SJCRH30 (cell line): Measurements from ENCODE around the gene HOXD12. TPM values are rescaled to one million over a fixed set of nuclear protein-coding genes. Genes with fewer than 3 reads are reported as not detected.
A peak's percentile ranks its signal among the peaks of the same experiment; 100 is the strongest.

Experiments
- DNase-seq, 2 experiments: peaks; one replicate each; pipeline ENCODE4 v3.0.0-alpha.2; 2015 to 2020
- H3K27ac ChIP-seq: fragments of 250-450 bp; sonication (Bioruptor Pico); 2 replicates; pipeline ENCODE4 v1.5.1; 2020; ENCODE audit warnings: mild to moderate bottlenecking, moderate library complexity
- H3K27me3 ChIP-seq: fragments of 250-450 bp; sonication (Bioruptor Pico); 2 replicates; pipeline ENCODE4 v1.5.1; 2020; ENCODE audit warnings: mild to moderate bottlenecking, moderate library complexity
- H3K36me3 ChIP-seq: fragments of 250-450 bp; sonication (Bioruptor Pico); 2 replicates; pipeline ENCODE4 v1.5.1; 2020; ENCODE audit warnings: mild to moderate bottlenecking, moderate library complexity
- H3K4me1 ChIP-seq: fragments of 250-450 bp; sonication (Bioruptor Pico); 2 replicates; pipeline ENCODE4 v1.5.1; 2020; ENCODE audit warnings: mild to moderate bottlenecking, moderate library complexity
- H3K4me3 ChIP-seq: fragments of 250-450 bp; sonication (Bioruptor Pico); 2 replicates; pipeline ENCODE4 v1.5.1; 2020; ENCODE audit warnings: mild to moderate bottlenecking, moderate library complexity
- H3K9me3 ChIP-seq: fragments of 250-450 bp; sonication (Bioruptor Pico); replicated peaks from 2 replicates; pipeline ENCODE4 v1.5.1; 2020; ENCODE audit warnings: mild to moderate bottlenecking, moderate library complexity
- total RNA-seq: library from RNA; depleted of rRNA; stranded (reverse); fragments of >200 nt; shearing (Covaris generic); gene quantifications from 2 replicates; pipeline ENCODE4 v1.2.3, GENCODE V29; 2014

HOXD12 gene
- total RNA-seq, 1 experiment from 2014 or later = 0.10 TPM

- no peak overlapping the region for H3K4me3 ChIP-seq
- no peak overlapping the region for H3K27ac ChIP-seq
- no peaks in the 10 kb centered on the region for H3K27me3 ChIP-seq
- no peaks in the 10 kb centered on the region for H3K4me1 ChIP-seq
- no peak for DNase-seq
- no peaks in the 10 kb centered on the region for H3K36me3 ChIP-seq
- no peaks in the 10 kb centered on the region for H3K9me3 ChIP-seq
These were observed 4.9 kb downstream of the HOXD12 start for GRCh38 chr2:176104316-176105077.

GRCh38 chr2:176105078-176105729, 5.6 kb downstream of the HOXD12 start:
- no peak for DNase-seq
- Histone ChIP-seq H3K4me3 (no peak overlapping the region), H3K9me3 (no peaks in the 10 kb centered on the region), H3K36me3 (no peaks in the 10 kb centered on the region), H3K27me3 (no peaks in the 10 kb centered on the region), H3K27ac (no peak overlapping the region), H3K4me1 (no peaks in the 10 kb centered on the region)

- Histone ChIP-seq H3K36me3 (no peaks in the 10 kb centered on the region), H3K27ac (no peak overlapping the region), H3K9me3 (no peaks in the 10 kb centered on the region), H3K4me1 (no peaks in the 10 kb centered on the region), H3K27me3 (no peaks in the 10 kb centered on the region), H3K4me3 (no peak overlapping the region; the same call in 1 of the 2 replicates)
- no peak for DNase-seq
These were observed 6.4 kb downstream of the HOXD12 start for GRCh38 chr2:176105730-176106580.

GRCh38 chr2:176106581-176107539, 7.3 kb downstream of the HOXD12 start, which contains the start of gene HOXD11:
TSS of gene HOXD11 (plus strand) at chr2:176107280. CDS start at chr2:176107356, 76 bp downstream.
- H3K36me3 ChIP-seq = no peaks in the 10 kb centered on the region
- DNase-seq = peak in 1 of 2 experiments; percentile 14
- no peaks in the 10 kb centered on the region for H3K9me3 ChIP-seq
- peak within 1 kb of the TSS; percentile 58 for H3K4me3 ChIP-seq
- no peaks in the 10 kb centered on the region for H3K27me3 ChIP-seq
- no peak within 1 kb of the TSS for H3K27ac ChIP-seq
- no peaks in the 10 kb centered on the region for H3K4me1 ChIP-seq

GRCh38 chr2:176107731-176108181, 8.2 kb downstream of the HOXD12 start:
- Histone ChIP-seq H3K27me3 (no peaks in the 10 kb centered on the region), H3K36me3 (no peaks in the 10 kb centered on the region), H3K4me1 (no peaks in the 10 kb centered on the region), H3K27ac (no peak overlapping the region), H3K4me3 (peak overlapping the region; percentile 58), H3K9me3 (no peaks in the 10 kb centered on the region)
- peak in 1 of 2 experiments; percentile 24 for DNase-seq

GRCh38 chr2:176109192-176109901, 9.8 kb downstream of the HOXD12 start:
- Histone ChIP-seq H3K9me3 (no peaks in the 10 kb centered on the region), H3K27ac (no peak overlapping the region), H3K4me3 (no peak overlapping the region), H3K27me3 (no peaks in the 10 kb centered on the region), H3K4me1 (no peaks in the 10 kb centered on the region), H3K36me3 (no peaks in the 10 kb centered on the region)
- no peak for DNase-seq

- H3K27ac ChIP-seq = no peak overlapping the region
- DNase-seq = no peak
- no peaks in the 10 kb centered on the region for H3K9me3 ChIP-seq
- no peaks in the 10 kb centered on the region for H3K27me3 ChIP-seq
- H3K4me3 ChIP-seq = no peak overlapping the region
- no peaks in the 10 kb centered on the region for H3K36me3 ChIP-seq
- H3K4me1 ChIP-seq = peaks cover 4% of the 10 kb centered on the region
These were observed 10.4 kb downstream of the HOXD12 start for GRCh38 chr2:176109946-176110345.

- Histone ChIP-seq H3K27me3 (no peaks in the 10 kb centered on the region), H3K36me3 (no peaks in the 10 kb centered on the region), H3K9me3 (no peaks in the 10 kb centered on the region), H3K4me3 (no peak overlapping the region), H3K27ac (no peak overlapping the region), H3K4me1 (peaks cover 8% of the 10 kb centered on the region)
- no peak for DNase-seq
These were observed 11.1 kb downstream of the HOXD12 start for GRCh38 chr2:176110415-176111308.

GRCh38 chr2:176111309-176111663, 11.7 kb downstream of the HOXD12 start:
- DNase-seq = no peak
- Histone ChIP-seq H3K27ac (no peak overlapping the region), H3K9me3 (no peaks in the 10 kb centered on the region), H3K4me3 (no peak overlapping the region), H3K36me3 (no peaks in the 10 kb centered on the region), H3K4me1 (peaks cover 8% of the 10 kb centered on the region), H3K27me3 (no peaks in the 10 kb centered on the region)

GRCh38 chr2:176111846-176112374, 12.3 kb downstream of the HOXD12 start:
- no peaks in the 10 kb centered on the region for H3K27me3 ChIP-seq

GRCh38 chr2:176112375-176113302, 13.0 kb downstream of the HOXD12 start:
- Histone ChIP-seq H3K27ac (no peak overlapping the region), H3K9me3 (no peaks in the 10 kb centered on the region), H3K36me3 (no peaks in the 10 kb centered on the region), H3K4me3 (no peak overlapping the region), H3K27me3 (no peaks in the 10 kb centered on the region), H3K4me1 (peaks cover 8% of the 10 kb centered on the region)
- no peak for DNase-seq

More at GRCh38 chr2:176111846-176112374, 12.3 kb downstream of the HOXD12 start:
- Histone ChIP-seq H3K4me3 (no peak overlapping the region), H3K4me1 (peaks cover 8% of the 10 kb centered on the region), H3K27ac (no peak overlapping the region), H3K36me3 (no peaks in the 10 kb centered on the region), H3K9me3 (no peaks in the 10 kb centered on the region)
- no peak for DNase-seq
